SH-SY5Y (cell line): ENCODE measurements around the gene GSN.

ENCODE experiments used
- GATA2 ChIP-seq: IDR thresholded peaks from 2 replicates; pipeline ENCODE4 v1.6.1; 2011; ENCODE audit warnings: mild to moderate bottlenecking, low read depth, low read length
- GATA3 ChIP-seq: IDR thresholded peaks from 2 replicates; pipeline ENCODE4 v1.6.1; 2011; ENCODE audit warnings: low read depth, mild to moderate bottlenecking, low read length, moderate library complexity

DNA sequence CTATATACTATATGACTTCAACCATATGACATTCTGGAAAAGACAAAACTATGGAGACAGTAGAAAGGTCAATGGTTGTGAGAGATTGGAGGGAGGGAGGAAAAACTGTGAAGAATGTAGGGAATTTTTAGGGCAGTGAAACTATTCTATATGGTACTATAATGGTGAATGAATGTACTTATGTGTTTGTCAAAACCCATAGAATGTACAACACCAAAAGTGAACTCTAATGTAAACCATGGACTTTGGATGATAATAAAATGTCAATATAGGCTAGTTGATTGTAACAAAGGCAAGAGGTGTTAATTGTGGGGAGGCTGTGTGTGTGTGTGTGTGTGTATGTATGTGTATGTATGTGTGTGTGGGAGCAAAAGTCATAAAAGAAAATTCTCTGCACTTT is 112.9 kb downstream of the GSN start:
- TF ChIP-seq GATA3 (no peak), GATA2 (no peak)
